Esophagus squamous epithelium (tissue), 4 donors: ENCODE data around the gene TMEM38B.

ENCODE experiments used
- POLR2A ChIP-seq, 4 donors: fragments of 450-650 bp; IDR thresholded peaks; one replicate each; pipeline ENCODE4 v1.6.1; 2017; ENCODE audit warnings: antibody characterized with exemption in 4 of 4, mild to moderate bottlenecking in 4 of 4, moderate library complexity in 3 of 4
- TF ChIP-seq, protein P1 (sequence below), 6 experiments: fragments of 450-650 bp in 4 of 6; fragments of 200-600 bp in 2 of 6; sonication (generic) in 2 of 6; IDR thresholded peaks; one replicate each; pipeline ENCODE4 v1.5.1; 2016 to 2019; ENCODE audit warnings: antibody characterized with exemption in 6 of 6, mild to moderate bottlenecking in 4 of 6, moderate library complexity in 4 of 6

DNA sequence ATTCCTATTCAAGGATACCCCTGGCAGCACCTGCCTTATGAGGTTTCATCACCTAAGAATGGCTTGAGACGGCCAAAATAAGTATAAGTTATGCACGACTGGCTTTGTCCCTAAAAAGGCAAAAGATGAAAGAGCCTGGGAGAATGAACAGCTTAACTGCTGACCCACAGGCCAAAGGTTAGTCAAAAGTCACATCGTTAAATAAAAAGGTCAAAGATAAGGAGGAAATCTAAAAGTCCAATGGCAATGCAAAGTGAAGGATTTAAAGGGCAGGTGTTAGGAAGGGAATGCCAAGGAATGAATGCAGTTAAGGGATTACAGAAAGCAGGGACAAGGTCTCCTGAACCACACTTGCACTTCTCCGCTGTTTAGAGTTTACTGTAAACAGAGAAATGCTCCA, 26.5 kb upstream of the TMEM38B start:
- TF ChIP-seq, protein P1, sequence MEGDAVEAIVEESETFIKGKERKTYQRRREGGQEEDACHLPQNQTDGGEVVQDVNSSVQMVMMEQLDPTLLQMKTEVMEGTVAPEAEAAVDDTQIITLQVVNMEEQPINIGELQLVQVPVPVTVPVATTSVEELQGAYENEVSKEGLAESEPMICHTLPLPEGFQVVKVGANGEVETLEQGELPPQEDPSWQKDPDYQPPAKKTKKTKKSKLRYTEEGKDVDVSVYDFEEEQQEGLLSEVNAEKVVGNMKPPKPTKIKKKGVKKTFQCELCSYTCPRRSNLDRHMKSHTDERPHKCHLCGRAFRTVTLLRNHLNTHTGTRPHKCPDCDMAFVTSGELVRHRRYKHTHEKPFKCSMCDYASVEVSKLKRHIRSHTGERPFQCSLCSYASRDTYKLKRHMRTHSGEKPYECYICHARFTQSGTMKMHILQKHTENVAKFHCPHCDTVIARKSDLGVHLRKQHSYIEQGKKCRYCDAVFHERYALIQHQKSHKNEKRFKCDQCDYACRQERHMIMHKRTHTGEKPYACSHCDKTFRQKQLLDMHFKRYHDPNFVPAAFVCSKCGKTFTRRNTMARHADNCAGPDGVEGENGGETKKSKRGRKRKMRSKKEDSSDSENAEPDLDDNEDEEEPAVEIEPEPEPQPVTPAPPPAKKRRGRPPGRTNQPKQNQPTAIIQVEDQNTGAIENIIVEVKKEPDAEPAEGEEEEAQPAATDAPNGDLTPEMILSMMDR (IDR thresholded peaks at IDR 0.05), result no peak
- TF ChIP-seq POLR2A (IDR thresholded peaks at IDR 0.05), result no peak
